GM19351 (cell line): ENCODE measurements around the gene RBM41.

Source experiments
- ATAC-seq: cut with Tn5 transposase; IDR thresholded peaks from one replicate; pipeline ENCODE4 v1.9.1; 2021; ENCODE audit warnings: mild to moderate bottlenecking, moderate library complexity; ENCODE audit not compliant: unreplicated experiment

Gene RBM41

DNA sequence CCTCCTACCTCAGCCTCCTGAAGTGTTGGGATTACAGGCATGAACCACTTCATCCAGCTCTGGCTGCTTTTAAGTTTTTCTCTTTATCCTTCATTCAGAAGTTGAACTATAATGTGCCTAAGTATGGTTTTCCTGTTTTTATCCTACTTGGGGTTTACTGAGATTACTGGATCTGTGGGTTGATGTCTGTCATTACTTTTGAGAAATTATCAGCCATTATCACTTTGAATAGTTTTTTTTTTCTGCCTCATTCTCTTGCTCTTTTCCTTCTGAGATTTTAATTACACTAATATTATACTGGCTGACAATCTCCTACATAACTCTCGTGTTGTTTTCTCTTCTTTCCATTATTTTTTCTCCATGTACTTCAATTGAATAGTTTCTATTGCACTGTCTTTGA lies 71.0 kb downstream of the RBM41 start:
- ATAC-seq, result no peak

DNA sequence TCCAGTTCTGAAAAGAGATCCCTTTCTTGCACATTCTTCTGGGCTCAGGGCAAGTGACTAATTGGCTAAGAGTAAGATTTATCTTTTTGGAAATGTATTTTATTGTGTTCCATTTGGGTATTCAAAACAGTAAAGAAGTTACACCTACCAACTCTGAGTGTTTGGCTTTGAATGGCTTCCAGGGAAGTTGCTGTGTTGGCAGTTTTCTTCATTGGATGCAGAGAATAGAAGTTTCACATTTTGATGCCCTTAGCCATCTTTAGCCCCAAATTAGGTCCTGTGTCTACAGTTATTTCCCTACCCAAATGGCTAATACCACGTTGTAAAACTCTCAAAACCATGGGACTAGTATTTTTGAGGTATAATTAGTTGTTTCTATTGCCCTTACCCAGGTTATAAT lies 88.9 kb downstream of the RBM41 start:
- no peak for ATAC-seq

DNA sequence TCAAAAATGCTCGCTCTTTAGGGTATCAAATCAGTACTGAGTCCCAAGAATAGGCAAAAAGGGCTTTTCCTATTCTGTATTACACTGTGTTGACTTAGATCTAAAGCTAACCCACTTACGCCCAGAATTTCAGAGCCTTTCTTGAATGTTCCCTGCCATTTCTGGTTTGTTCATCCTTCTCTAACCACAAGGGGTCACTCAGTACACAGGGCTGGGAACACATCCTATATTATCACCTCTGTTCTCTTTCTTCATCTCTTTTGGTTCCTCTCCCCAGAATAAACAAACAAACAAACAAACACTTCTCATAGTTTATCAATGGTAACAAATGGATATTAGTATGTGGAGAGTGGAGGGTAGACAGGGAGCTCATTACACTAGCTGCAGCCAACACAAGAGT lies 93.1 kb downstream of the RBM41 start:
- ATAC-seq, result no peak

DNA sequence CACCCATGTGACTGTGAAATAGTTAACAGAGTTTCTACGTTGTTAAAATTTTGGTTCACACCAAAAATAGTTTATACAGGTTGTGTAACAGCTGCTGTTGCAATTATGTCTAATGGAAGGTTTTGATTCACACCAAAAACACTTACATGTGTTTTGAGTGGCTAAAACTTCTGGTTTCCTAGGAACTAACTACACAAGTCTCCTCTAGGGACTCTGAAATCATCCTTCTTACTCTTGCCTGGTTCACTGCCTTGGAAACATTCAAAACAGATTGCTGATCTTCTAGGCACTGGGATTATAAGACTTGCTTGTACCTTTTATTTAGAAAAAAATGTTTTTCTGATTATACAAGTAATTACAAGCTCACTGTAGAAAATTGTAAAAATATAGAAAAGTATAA lies 103.7 kb downstream of the RBM41 start:
- no peak for ATAC-seq
